Prostate gland (tissue), 2 donors: ENCODE data around the gene THSD4. TPM values are rescaled to one million over a fixed set of nuclear protein-coding genes. Genes with fewer than 3 reads are reported as not detected.

ENCODE experiments used
- DNase-seq: peaks from one replicate; pipeline ENCODE4 v3.0.0-alpha.2; 2019; ENCODE audit warnings: low spot score
- H3K27ac ChIP-seq, 2 donors: fragments of 200-600 bp; sonication (generic); 2 replicates each; pipeline ENCODE4 v1.5.1; 2017 to 2019
- H3K27me3 ChIP-seq: fragments of 200-600 bp; sonication (generic); replicated peaks from 2 replicates; pipeline ENCODE4 v1.5.1; 2019; ENCODE audit not compliant: insufficient read depth
- H3K36me3 ChIP-seq, 2 donors: fragments of 200-600 bp; sonication (generic); 1 replicate in 1 of 2; 2 replicates in 1 of 2; pipeline versions ENCODE4 v1.5.1 to v1.8.1; 2017 to 2019
- H3K4me1 ChIP-seq: fragments of 200-600 bp; sonication (generic); replicated peaks from 2 replicates; pipeline ENCODE4 v1.5.1; 2019
- H3K4me3 ChIP-seq, 2 donors: fragments of 200-600 bp; sonication (generic); 2 replicates each; pipeline ENCODE4 v1.5.1; 2017 to 2019
- H3K9me3 ChIP-seq: fragments of 200-600 bp; sonication (generic); 2 replicates; pipeline ENCODE4 v1.5.1; 2017
- POLR2A ChIP-seq: fragments of 450-650 bp; IDR thresholded peaks from one replicate; pipeline ENCODE4 v1.6.1; 2016; ENCODE audit warnings: antibody characterized with exemption, mild to moderate bottlenecking
- POLR2AphosphoS5 ChIP-seq: sonication (generic); formaldehyde crosslinking; IDR thresholded peaks from one replicate; pipeline ENCODE4 v1.6.1; 2017; ENCODE audit warnings: antibody characterized with exemption
- WGBS: methylation state at CpG from one replicate; pipeline ENCODE4 v1.1.5; 2018; 5-methylcytosine and 5-hydroxymethylcytosine counted together
- intact Hi-C: fragments of 100-400 bp; cut with DNase I; formaldehyde crosslinking; loops from one replicate; pipeline ENCODE4 v1.14.2; 2022
- total RNA-seq, 2 donors: library from RNA; depleted of rRNA; stranded (reverse); fragments of >200 nt; gene quantifications; one replicate each; pipeline ENCODE4 v1.1.0, GENCODE V29; 2016
- TF ChIP-seq, protein P1 (sequence below), 4 experiments: fragments of 200-600 bp in 2 of 4; fragments of 450-650 bp in 2 of 4; sonication (generic) in 2 of 4; IDR thresholded peaks; 1 replicate in 3 of 4; 2 replicates in 1 of 4; pipeline ENCODE4 v1.5.1; 2016 to 2019; ENCODE audit warnings: antibody characterized with exemption in 4 of 4, mild to moderate bottlenecking in 2 of 4, moderate library complexity in 2 of 4

The THSD4 gene
- 100 to 1,000 TPM in 1 of 2 donors, 10 to 100 TPM in 1; 84.1 to 223 TPM for total RNA-seq

DNA sequence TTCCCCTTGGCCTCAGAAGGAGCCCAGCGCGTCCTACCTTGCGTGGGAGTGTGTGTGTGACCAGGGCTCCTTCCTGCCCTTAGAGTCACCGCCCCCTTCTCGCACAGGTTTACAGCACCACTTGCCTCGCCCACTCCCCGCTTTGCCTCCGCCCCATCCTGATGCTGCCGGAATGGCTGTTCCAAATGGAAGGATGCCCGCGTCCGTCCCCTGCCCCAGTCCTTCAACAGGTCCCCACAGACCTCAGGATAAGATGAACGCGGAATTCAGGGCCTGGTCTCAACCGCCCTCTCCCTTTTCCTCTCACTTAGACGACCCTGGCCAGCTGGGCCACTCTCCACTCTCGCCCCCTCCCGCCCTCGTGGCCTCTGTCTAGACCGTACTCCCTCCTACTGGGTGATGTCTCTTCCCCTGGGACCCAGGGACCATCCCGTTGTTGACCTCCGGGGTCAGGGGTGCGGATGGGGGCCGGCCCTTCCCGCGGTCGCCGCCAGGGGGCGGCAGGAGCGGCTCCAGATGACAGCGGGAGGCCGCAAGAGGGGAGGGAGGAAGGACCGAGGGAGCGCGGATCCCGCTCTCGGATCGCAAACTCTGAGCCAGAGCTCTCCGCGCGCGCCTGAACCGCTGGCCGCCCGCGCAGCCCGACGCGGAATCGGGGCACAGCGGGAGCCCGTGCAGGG, at the start of gene THSD4:
THSD4 (plus strand) TSS at position 585 of the 680 bp plus-strand sequence.
- Histone ChIP-seq H3K9me3 (no peaks in the 10 kb centered on the region), H3K27ac (peak within 1 kb of the TSS; percentile 89 to 93), H3K36me3 (no peaks in the 10 kb centered on the region), H3K27me3 (no peaks in the 10 kb centered on the region), H3K4me1 (no peaks in the 10 kb centered on the region), H3K4me3 (peak within 1 kb of the TSS; percentile 63 to 68)
- 25% methylated on average over 46 of the region's 52 CpGs for WGBS
- DNase-seq = peak; percentile 71
- TF ChIP-seq POLR2AphosphoS5 = peak; percentile 55
- TF ChIP-seq, protein P1, sequence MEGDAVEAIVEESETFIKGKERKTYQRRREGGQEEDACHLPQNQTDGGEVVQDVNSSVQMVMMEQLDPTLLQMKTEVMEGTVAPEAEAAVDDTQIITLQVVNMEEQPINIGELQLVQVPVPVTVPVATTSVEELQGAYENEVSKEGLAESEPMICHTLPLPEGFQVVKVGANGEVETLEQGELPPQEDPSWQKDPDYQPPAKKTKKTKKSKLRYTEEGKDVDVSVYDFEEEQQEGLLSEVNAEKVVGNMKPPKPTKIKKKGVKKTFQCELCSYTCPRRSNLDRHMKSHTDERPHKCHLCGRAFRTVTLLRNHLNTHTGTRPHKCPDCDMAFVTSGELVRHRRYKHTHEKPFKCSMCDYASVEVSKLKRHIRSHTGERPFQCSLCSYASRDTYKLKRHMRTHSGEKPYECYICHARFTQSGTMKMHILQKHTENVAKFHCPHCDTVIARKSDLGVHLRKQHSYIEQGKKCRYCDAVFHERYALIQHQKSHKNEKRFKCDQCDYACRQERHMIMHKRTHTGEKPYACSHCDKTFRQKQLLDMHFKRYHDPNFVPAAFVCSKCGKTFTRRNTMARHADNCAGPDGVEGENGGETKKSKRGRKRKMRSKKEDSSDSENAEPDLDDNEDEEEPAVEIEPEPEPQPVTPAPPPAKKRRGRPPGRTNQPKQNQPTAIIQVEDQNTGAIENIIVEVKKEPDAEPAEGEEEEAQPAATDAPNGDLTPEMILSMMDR (IDR thresholded peaks at IDR 0.05) = peak; percentile 96 to 99 (median 98)
- no peak for TF ChIP-seq POLR2A
- intact Hi-C loops = loop anchor here (5.0 kb wide), 4 partner anchors 162 to 327 kb away; no protein-coding TSS in a partner anchor

- Histone ChIP-seq H3K4me3 (no peak overlapping the region), H3K36me3 (no peaks in the 10 kb centered on the region), H3K27ac (no peak overlapping the region), H3K4me1 (no peaks in the 10 kb centered on the region), H3K27me3 (no peaks in the 10 kb centered on the region), H3K9me3 (no peaks in the 10 kb centered on the region)
- TF ChIP-seq POLR2A (no peak), POLR2AphosphoS5 (no peak)
- TF ChIP-seq, protein P1 (IDR thresholded peaks at IDR 0.05) = no peak
- 96% methylated on average over 5 of the region's 5 CpGs for WGBS
- no peak for DNase-seq
- intact Hi-C loops = no loop called here
Observed at GRCh38 chr15:71066983-71067382, 48.3 kb upstream of the THSD4 start.

GRCh38 chr15:71069693-71070092, 45.6 kb upstream of the THSD4 start:
- no peaks in the 10 kb centered on the region for H3K9me3 ChIP-seq
- no peaks in the 10 kb centered on the region for H3K4me1 ChIP-seq
- H3K4me3 ChIP-seq = no peak overlapping the region
- H3K27me3 ChIP-seq = no peaks in the 10 kb centered on the region
- WGBS = 51% methylated on average over 2 of the region's 2 CpGs
- intact Hi-C loops = no loop called here
- no peak for TF ChIP-seq POLR2AphosphoS5
- TF ChIP-seq POLR2A = no peak
- TF ChIP-seq, protein P1 (IDR thresholded peaks at IDR 0.05) = peak in 2 of 4 experiments; percentile 7 to 19
- no peaks in the 10 kb centered on the region for H3K36me3 ChIP-seq
- DNase-seq = no peak
- peak overlapping the region in 1 of 2 donors; percentile 50 for H3K27ac ChIP-seq

- DNase-seq = no peak
- peak overlapping the region in 1 of 2 donors; percentile 50 for H3K27ac ChIP-seq
- TF ChIP-seq POLR2AphosphoS5 (peak; percentile 66), POLR2A (no peak)
- TF ChIP-seq, protein P1 (IDR thresholded peaks at IDR 0.05) = no peak
- H3K36me3 ChIP-seq = no peaks in the 10 kb centered on the region
- intact Hi-C loops = no loop called here
- no peaks in the 10 kb centered on the region for H3K9me3 ChIP-seq
- H3K27me3 ChIP-seq = no peaks in the 10 kb centered on the region
- no peaks in the 10 kb centered on the region for H3K4me1 ChIP-seq
- H3K4me3 ChIP-seq = no peak overlapping the region
Observed at GRCh38 chr15:71071529-71071928, 43.7 kb upstream of the THSD4 start.

DNA sequence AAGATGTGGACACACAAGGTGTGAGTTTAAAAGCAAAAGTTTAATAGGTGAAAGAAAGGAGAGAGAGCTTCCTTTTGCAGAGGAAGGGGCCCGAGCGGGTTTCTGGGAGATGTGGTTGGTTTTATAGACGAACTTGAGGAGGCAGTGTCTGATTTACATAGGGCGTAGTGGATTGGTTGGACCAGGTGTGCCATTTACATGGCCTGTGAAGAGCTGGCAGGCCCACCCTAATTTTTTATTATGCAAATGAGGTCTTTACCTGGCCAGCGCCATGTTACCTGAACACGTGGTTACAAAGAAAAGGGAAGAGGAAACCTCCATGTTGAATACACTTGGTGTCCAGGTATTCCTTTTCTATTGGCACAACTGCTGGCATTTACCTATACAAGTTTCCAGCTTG, 42.8 kb upstream of the THSD4 start:
- H3K4me1 ChIP-seq = no peaks in the 10 kb centered on the region
- TF ChIP-seq POLR2AphosphoS5 (no peak), POLR2A (no peak)
- TF ChIP-seq, protein P1 (IDR thresholded peaks at IDR 0.05) = no peak
- no peak overlapping the region for H3K4me3 ChIP-seq
- intact Hi-C loops = no loop called here
- no peaks in the 10 kb centered on the region for H3K27me3 ChIP-seq
- no peak for DNase-seq
- 89% methylated on average over 6 of the region's 6 CpGs for WGBS
- H3K9me3 ChIP-seq = no peaks in the 10 kb centered on the region
- no peak overlapping the region for H3K27ac ChIP-seq
- no peaks in the 10 kb centered on the region for H3K36me3 ChIP-seq
